Karpas-422 (cell line): ENCODE measurements around the gene RPGR. TPM values are rescaled to one million over a fixed set of nuclear protein-coding genes. Genes with fewer than 3 reads are reported as not detected.

Source experiments
- DNase-seq: peaks from one replicate; pipeline ENCODE4 v3.0.0-alpha.2; 2015
- H2AFZ ChIP-seq: fragments of 200-600 bp; sonication (generic); 2 replicates; pipeline ENCODE4 v1.6.1; 2014; ENCODE audit warnings: antibody characterized with exemption, low read length, mixed read lengths
- H3K27ac ChIP-seq: fragments of 200-600 bp; sonication (generic); 2 replicates; pipeline ENCODE4 v1.5.1; 2014; ENCODE audit warnings: mild to moderate bottlenecking, low read length, moderate library complexity
- H3K27me3 ChIP-seq: fragments of 200-600 bp; sonication (generic); 2 replicates; pipeline ENCODE4 v1.6.1; 2014; ENCODE audit warnings: low read length, mixed read lengths
- H3K36me3 ChIP-seq: fragments of 200-600 bp; sonication (generic); 2 replicates; pipeline ENCODE4 v1.6.1; 2014; ENCODE audit warnings: low read length, mixed read lengths; ENCODE audit not compliant: insufficient read depth
- H3K4me1 ChIP-seq: fragments of 200-600 bp; sonication (generic); 2 replicates; pipeline ENCODE4 v1.6.1; 2014; ENCODE audit warnings: mild to moderate bottlenecking, low read length, mixed read lengths
- H3K4me2 ChIP-seq: fragments of 200-600 bp; sonication (generic); 2 replicates; pipeline ENCODE4 v1.6.1; 2014; ENCODE audit warnings: low read length, low read depth, mild to moderate bottlenecking; ENCODE audit not compliant: poor library complexity, severe bottlenecking
- H3K4me3 ChIP-seq: fragments of 200-600 bp; sonication (generic); 2 replicates; pipeline ENCODE4 v1.5.1; 2014; ENCODE audit warnings: mild to moderate bottlenecking, antibody characterized with exemption, low read length, mixed read lengths
- H3K79me2 ChIP-seq: fragments of 200-600 bp; sonication (generic); 2 replicates; pipeline ENCODE4 v1.6.1; 2014; ENCODE audit warnings: mild to moderate bottlenecking, low read length, mixed read lengths
- H3K9ac ChIP-seq: fragments of 200-600 bp; sonication (generic); 2 replicates; pipeline ENCODE4 v1.6.0; 2014; ENCODE audit warnings: low read length
- H3K9me2 ChIP-seq: fragments of 200-600 bp; sonication (generic), shearing (Covaris generic); replicated peaks from 2 replicates; pipeline ENCODE4 v1.6.0; 2014; ENCODE audit warnings: mild to moderate bottlenecking, low read length, moderate library complexity; ENCODE audit not compliant: insufficient read depth
- H3K9me3 ChIP-seq: fragments of 300-700, 200-600 bp; sonication (generic); 2 replicates; pipeline ENCODE4 v1.6.1; 2014; ENCODE audit warnings: low read length, mixed read lengths
- H4K20me1 ChIP-seq: fragments of 200-600 bp; sonication (generic); 2 replicates; pipeline ENCODE4 v1.6.1; 2014; ENCODE audit warnings: mild to moderate bottlenecking, antibody characterized with exemption, low read length, low read depth; ENCODE audit not compliant: insufficient read depth
- total RNA-seq: library from RNA; depleted of rRNA; stranded (reverse); fragments of >200 nt; shearing (Covaris generic); gene quantifications from 2 replicates; pipeline ENCODE4 v1.2.3, GENCODE V29; 2014; ENCODE audit warnings: low replicate concordance

The RPGR gene
- total RNA-seq, 1 experiment from 2014 or later: 23.9 TPM

GRCh38 chrX:38357747-38358673 is 30.7 kb upstream of the RPGR start:
- Histone ChIP-seq H4K20me1 (no peaks in the 10 kb centered on the region), H3K9me3 (no peaks in the 10 kb centered on the region), H3K4me1 (peaks cover 3% of the 10 kb centered on the region; the same call in 1 of the 2 replicates), H3K27ac (no peak overlapping the region), H3K36me3 (no peaks in the 10 kb centered on the region), H3K9ac (no peak overlapping the region), H3K4me2 (no peak overlapping the region), H3K4me3 (no peak overlapping the region), H3K9me2 (no peaks in the 10 kb centered on the region), H2AFZ (no peak overlapping the region), H3K79me2 (no peaks in the 10 kb centered on the region), H3K27me3 (no peaks in the 10 kb centered on the region)
- no peak for DNase-seq

DNA sequence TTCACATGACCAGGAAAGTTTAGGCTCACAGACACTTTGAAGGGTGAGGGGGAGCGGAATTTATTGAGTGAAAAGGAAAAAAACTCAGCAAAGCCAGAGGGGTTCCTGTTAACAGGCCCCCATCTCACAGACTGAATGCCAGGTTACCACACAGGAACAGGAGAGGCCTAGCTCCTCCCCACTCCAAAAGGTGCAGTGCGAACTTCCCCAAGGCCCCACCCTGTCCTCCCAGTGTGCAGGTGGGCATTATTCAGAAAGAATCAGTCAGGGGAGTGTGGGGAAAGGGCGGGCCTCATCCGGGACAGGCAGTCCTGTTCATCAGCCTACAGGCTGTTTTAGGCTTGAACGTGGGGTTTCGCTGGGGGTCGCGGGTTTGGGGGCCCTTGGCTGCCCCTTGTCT is 29.1 kb upstream of the RPGR start:
- Histone ChIP-seq H3K9ac (no peak overlapping the region), H3K4me2 (no peak overlapping the region), H3K4me1 (peaks cover 3% of the 10 kb centered on the region; the same call in 1 of the 2 replicates), H3K79me2 (no peaks in the 10 kb centered on the region), H3K27me3 (no peaks in the 10 kb centered on the region), H4K20me1 (no peaks in the 10 kb centered on the region), H3K36me3 (no peaks in the 10 kb centered on the region), H2AFZ (no peak overlapping the region), H3K27ac (no peak overlapping the region), H3K4me3 (no peak overlapping the region), H3K9me2 (no peaks in the 10 kb centered on the region), H3K9me3 (no peaks in the 10 kb centered on the region)
- DNase-seq: no peak

DNA sequence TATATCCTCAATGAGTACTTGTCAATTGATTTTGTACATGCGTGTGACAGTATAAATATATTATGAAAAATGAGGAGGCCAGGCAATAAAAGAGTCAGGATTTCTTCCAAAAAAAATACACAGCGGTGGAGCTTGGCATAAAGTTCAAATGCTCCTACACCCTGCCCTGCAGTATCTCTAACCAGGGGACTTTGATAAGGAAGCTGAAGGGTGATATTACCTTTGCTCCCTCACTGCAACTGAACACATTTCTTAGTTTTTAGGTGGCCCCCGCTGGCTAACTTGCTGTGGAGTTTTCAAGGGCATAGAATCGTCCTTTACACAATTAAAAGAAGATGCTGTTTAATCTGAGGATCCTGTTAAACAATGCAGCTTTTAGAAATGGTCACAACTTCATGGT is 25.1 kb upstream of the RPGR start, which contains the start of gene OTC:
Gene OTC, plus strand, starts transcription at position 243 of the 400 bp plus-strand sequence. Its CDS starts 93 bp downstream, at position 336.
- Histone ChIP-seq H3K27ac (no peak within 1 kb of the TSS), H3K36me3 (no peaks in the 10 kb centered on the region), H3K4me1 (no peaks in the 10 kb centered on the region), H2AFZ (no peak within 1 kb of the TSS), H3K9ac (no peak within 1 kb of the TSS), H3K4me3 (no peak within 1 kb of the TSS), H3K27me3 (no peaks in the 10 kb centered on the region), H3K9me3 (no peaks in the 10 kb centered on the region), H3K79me2 (no peaks in the 10 kb centered on the region), H3K9me2 (no peaks in the 10 kb centered on the region), H4K20me1 (no peaks in the 10 kb centered on the region), H3K4me2 (no peak within 1 kb of the TSS)
- DNase-seq: no peak

DNA sequence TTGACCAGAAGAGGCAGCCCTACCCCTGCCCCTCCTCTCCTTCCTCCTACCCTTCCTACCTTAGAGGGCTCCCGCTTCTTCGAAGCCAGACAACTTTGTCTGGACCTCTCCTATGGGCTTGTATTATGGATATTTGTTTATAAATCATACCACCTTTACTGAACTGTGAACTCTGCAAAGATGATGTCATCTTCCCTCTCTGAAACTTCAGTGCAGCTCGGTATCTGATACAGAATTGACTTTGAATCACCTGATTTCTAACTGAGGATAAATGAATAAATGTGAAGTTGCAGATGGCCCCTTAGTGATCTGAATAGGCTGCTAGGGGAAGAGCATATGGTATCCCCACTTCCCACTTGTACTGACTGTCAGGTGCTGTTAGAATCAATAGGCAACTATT is 24.0 kb upstream of the RPGR start:
- no peaks in the 10 kb centered on the region for H3K36me3 ChIP-seq
- H3K9me3 ChIP-seq: no peaks in the 10 kb centered on the region
- H4K20me1 ChIP-seq: no peaks in the 10 kb centered on the region

DNA sequence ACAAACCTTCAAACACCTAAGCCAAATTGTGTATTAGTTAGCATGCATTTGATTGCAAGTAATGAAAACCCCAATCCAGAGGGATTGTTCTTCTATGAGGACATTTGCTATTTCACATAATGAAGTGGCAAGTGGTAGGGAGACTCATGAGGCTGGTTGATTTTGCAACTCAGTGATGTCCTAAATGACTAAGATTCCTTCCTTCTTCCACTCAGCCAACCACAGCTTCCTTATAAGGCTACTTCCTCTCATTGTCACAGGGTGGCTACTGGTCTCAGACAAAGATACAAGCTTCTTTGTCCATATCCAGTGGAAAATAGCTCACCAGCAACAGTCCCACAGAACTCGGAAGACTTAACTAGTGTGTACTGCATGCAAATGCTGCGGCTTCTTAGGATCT is 19.8 kb upstream of the RPGR start:
- no peak overlapping the region for H3K4me2 ChIP-seq
- H4K20me1 ChIP-seq: no peaks in the 10 kb centered on the region

More for the DNA sequence above, 24.0 kb upstream of the RPGR start:
- Histone ChIP-seq H3K9me2 (no peaks in the 10 kb centered on the region), H3K27me3 (no peaks in the 10 kb centered on the region), H3K79me2 (no peaks in the 10 kb centered on the region), H3K27ac (no peak overlapping the region), H3K4me2 (no peak overlapping the region), H3K4me1 (no peaks in the 10 kb centered on the region), H2AFZ (no peak overlapping the region), H3K9ac (no peak overlapping the region), H3K4me3 (no peak overlapping the region)
- DNase-seq: no peak

DNA sequence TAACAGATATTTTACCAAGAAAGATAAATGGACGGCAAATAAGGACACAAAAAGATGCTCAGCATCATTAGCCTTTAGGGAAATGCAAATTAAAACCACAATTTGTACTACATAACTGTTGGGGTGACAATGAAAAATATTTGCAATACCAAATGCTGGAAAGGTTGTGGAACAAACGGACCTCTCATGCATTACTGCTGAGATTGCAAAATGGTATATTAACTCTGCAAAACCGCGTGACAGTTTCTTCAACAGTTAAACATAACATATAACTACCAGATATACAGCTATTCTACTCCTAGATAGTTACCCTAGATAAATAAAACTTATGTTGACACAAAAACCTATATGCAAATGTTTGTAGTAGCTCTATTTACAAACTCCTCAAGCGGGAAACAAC is 18.8 kb upstream of the RPGR start:
- DNase-seq: no peak
- Histone ChIP-seq H3K4me3 (no peak overlapping the region), H3K4me2 (no peak overlapping the region), H3K36me3 (no peaks in the 10 kb centered on the region), H2AFZ (no peak overlapping the region), H3K27me3 (no peaks in the 10 kb centered on the region), H4K20me1 (no peaks in the 10 kb centered on the region), H3K79me2 (no peaks in the 10 kb centered on the region), H3K9me2 (no peaks in the 10 kb centered on the region), H3K9me3 (no peaks in the 10 kb centered on the region), H3K27ac (no peak overlapping the region), H3K9ac (no peak overlapping the region), H3K4me1 (no peaks in the 10 kb centered on the region)

More for the DNA sequence above, 19.8 kb upstream of the RPGR start:
- H3K4me1 ChIP-seq: no peaks in the 10 kb centered on the region
- H2AFZ ChIP-seq: no peak overlapping the region
- no peaks in the 10 kb centered on the region for H3K79me2 ChIP-seq
- H3K27ac ChIP-seq: no peak overlapping the region
- no peak for DNase-seq
- H3K36me3 ChIP-seq: no peaks in the 10 kb centered on the region
- no peaks in the 10 kb centered on the region for H3K27me3 ChIP-seq
- no peaks in the 10 kb centered on the region for H3K9me2 ChIP-seq
- no peak overlapping the region for H3K4me3 ChIP-seq
- H3K9me3 ChIP-seq: no peaks in the 10 kb centered on the region
- no peak overlapping the region for H3K9ac ChIP-seq

- no peak overlapping the region for H3K4me2 ChIP-seq
- H3K36me3 ChIP-seq: no peaks in the 10 kb centered on the region
- no peak overlapping the region for H3K27ac ChIP-seq
- H3K9me2 ChIP-seq: no peaks in the 10 kb centered on the region
- H3K27me3 ChIP-seq: no peaks in the 10 kb centered on the region
- no peak overlapping the region for H3K4me3 ChIP-seq
- no peaks in the 10 kb centered on the region for H3K79me2 ChIP-seq
- H3K4me1 ChIP-seq: no peaks in the 10 kb centered on the region
- H3K9ac ChIP-seq: no peak overlapping the region
- H4K20me1 ChIP-seq: no peaks in the 10 kb centered on the region
- no peak for DNase-seq
- H3K9me3 ChIP-seq: no peaks in the 10 kb centered on the region
- no peak overlapping the region for H2AFZ ChIP-seq
Measured at GRCh38 chrX:38342853-38343778, 15.8 kb upstream of the RPGR start.

DNA sequence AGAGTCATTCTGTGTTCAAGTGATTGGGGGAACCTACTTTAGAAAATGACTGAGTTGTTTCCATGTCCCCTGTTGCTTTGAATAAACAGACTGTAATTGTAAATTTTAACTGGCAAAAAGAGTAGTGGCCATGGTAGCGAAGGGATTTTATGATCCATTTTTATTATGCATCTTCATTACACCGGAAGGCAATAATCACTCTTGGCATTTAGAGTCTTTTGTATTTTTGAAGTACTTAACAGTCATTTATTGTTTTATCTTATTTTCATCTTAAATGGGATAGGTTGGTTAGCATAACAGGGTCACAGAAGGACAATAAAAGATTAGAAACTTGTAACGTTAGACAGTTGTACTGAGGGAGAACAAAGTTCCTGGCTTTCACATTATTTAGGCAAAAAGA is 14.1 kb upstream of the RPGR start:
- H4K20me1 ChIP-seq: no peaks in the 10 kb centered on the region
- H3K4me3 ChIP-seq: no peak overlapping the region
- no peaks in the 10 kb centered on the region for H3K4me1 ChIP-seq
- DNase-seq: no peak
- no peak overlapping the region for H2AFZ ChIP-seq
- no peak overlapping the region for H3K4me2 ChIP-seq
- no peak overlapping the region for H3K27ac ChIP-seq
- no peaks in the 10 kb centered on the region for H3K9me3 ChIP-seq
- H3K79me2 ChIP-seq: no peaks in the 10 kb centered on the region
- no peaks in the 10 kb centered on the region for H3K36me3 ChIP-seq
- no peaks in the 10 kb centered on the region for H3K27me3 ChIP-seq
- H3K9ac ChIP-seq: no peak overlapping the region
- H3K9me2 ChIP-seq: no peaks in the 10 kb centered on the region
